OCI-LY3 (cell line): ENCODE results near the gene SASH1.
"Not testable (repeated sequence)": the region's sequence is repeated elsewhere in the genome, so short reads cannot be mapped to it uniquely, and the experiment has no call there.

Source experiments
- H2AFZ ChIP-seq: fragments of 200-600, 300-600 bp; shearing (Covaris generic); 2 replicates; pipeline ENCODE4 v1.6.0; 2014; ENCODE audit warnings: antibody characterized with exemption, low read depth, low read length
- H3K27ac ChIP-seq: fragments of 200-600, 300-600 bp; sonication (generic); 2 replicates; pipeline ENCODE4 v1.5.1; 2014; ENCODE audit warnings: mild to moderate bottlenecking, low read length, moderate library complexity, mixed read lengths
- H3K27me3 ChIP-seq: fragments of 200-600, 300-600 bp; sonication (generic); 2 replicates; pipeline ENCODE4 v1.6.1; 2014; ENCODE audit warnings: low read depth, low read length, mixed read lengths
- H3K36me3 ChIP-seq: fragments of 200-600, 300-600 bp; sonication (generic); replicated peaks from 2 replicates; pipeline ENCODE3; 2014; ENCODE audit warnings: low read depth, low read length, mixed read lengths
- H3K4me1 ChIP-seq: fragments of 300-600, 200-600 bp; sonication (generic); 2 replicates; pipeline ENCODE4 v1.6.1; 2014; ENCODE audit warnings: low read length, mixed read lengths
- H3K4me2 ChIP-seq: fragments of 200-600, 300-600 bp; sonication (generic); 2 replicates; pipeline ENCODE4 v1.6.1; 2014; ENCODE audit warnings: low read length, mixed read lengths
- H3K4me3 ChIP-seq: fragments of 300-600, 200-600 bp; sonication (generic); 2 replicates; pipeline ENCODE4 v1.5.1; 2014; ENCODE audit warnings: antibody characterized with exemption, mild to moderate bottlenecking, low read length, moderate library complexity
- H3K79me2 ChIP-seq: fragments of 300-600, 200-600 bp; shearing (Covaris generic); 2 replicates; pipeline ENCODE4 v1.6.1; 2014; ENCODE audit warnings: mild to moderate bottlenecking, low read length, mixed read lengths
- H3K9ac ChIP-seq: fragments of 300-600, 200-600 bp; shearing (Covaris generic); 2 replicates; pipeline ENCODE4 v1.6.0; 2014; ENCODE audit warnings: mild to moderate bottlenecking, low read length, moderate library complexity
- H3K9me3 ChIP-seq: fragments of 200-600, 300-600 bp; shearing (Covaris generic); 2 replicates; pipeline ENCODE4 v1.6.1; 2014; ENCODE audit warnings: low read length, mixed read lengths; ENCODE audit not compliant: insufficient read depth
- H4K20me1 ChIP-seq: fragments of 200-600, 300-600 bp; sonication (generic); 2 replicates; pipeline ENCODE4 v1.6.1; 2016; ENCODE audit warnings: low read length, mixed read lengths; ENCODE audit not compliant: insufficient read depth
- CTCF ChIP-seq: fragments of 200-600, 300-600 bp; sonication (generic); IDR thresholded peaks from 2 replicates; pipeline ENCODE4 v1.5.1; 2014; ENCODE audit warnings: antibody characterized with exemption, low read length, low read depth
- EZH2phosphoT487 ChIP-seq: fragments of 200-600 bp; shearing (Covaris generic); IDR thresholded peaks from 2 replicates; pipeline ENCODE4 v1.6.1; 2018; ENCODE audit warnings: antibody characterized with exemption, mixed run types, low read depth

SASH1 gene

GRCh38 chr6:148348335-148348734 lies 5.7 kb downstream of the SASH1 start:
- Histone ChIP-seq H3K9ac (no peak overlapping the region), H3K27me3 (0 out of 2 replicates have a peak, but pooled peaks cover 6% of the 10 kb centered on the region), H3K79me2 (no peaks in the 10 kb centered on the region), H3K27ac (no peak overlapping the region), H4K20me1 (no peaks in the 10 kb centered on the region), H3K9me3 (no peaks in the 10 kb centered on the region), H2AFZ (no peak overlapping the region), H3K4me3 (no peak overlapping the region), H3K4me1 (no peaks in the 10 kb centered on the region), H3K4me2 (no peak overlapping the region), H3K36me3 (no peaks in the 10 kb centered on the region)
- TF ChIP-seq EZH2phosphoT487: no peak
- TF ChIP-seq CTCF: no peak

- no peaks in the 10 kb centered on the region for H3K79me2 ChIP-seq
- H3K4me2 ChIP-seq: no peak overlapping the region
- no peak overlapping the region for H3K9ac ChIP-seq
- H3K9me3 ChIP-seq: no peaks in the 10 kb centered on the region
- H2AFZ ChIP-seq: no peak overlapping the region
- H4K20me1 ChIP-seq: no peaks in the 10 kb centered on the region
- no peaks in the 10 kb centered on the region for H3K4me1 ChIP-seq
- H3K36me3 ChIP-seq: no peaks in the 10 kb centered on the region
- TF ChIP-seq EZH2phosphoT487 (no peak), CTCF (no peak)
- H3K27me3 ChIP-seq: 0 out of 2 replicates have a peak, but pooled peaks cover 6% of the 10 kb centered on the region
- no peak overlapping the region for H3K4me3 ChIP-seq
- no peak overlapping the region for H3K27ac ChIP-seq
Measured at GRCh38 chr6:148348778-148349177, 6.1 kb downstream of the SASH1 start.

GRCh38 chr6:148349466-148349865 lies 6.8 kb downstream of the SASH1 start:
- Histone ChIP-seq H3K27ac (no peak overlapping the region), H4K20me1 (no peaks in the 10 kb centered on the region), H3K36me3 (no peaks in the 10 kb centered on the region), H2AFZ (no peak overlapping the region), H3K4me1 (no peaks in the 10 kb centered on the region), H3K9ac (no peak overlapping the region), H3K4me2 (no peak overlapping the region), H3K9me3 (no peaks in the 10 kb centered on the region), H3K79me2 (no peaks in the 10 kb centered on the region), H3K27me3 (0 out of 2 replicates have a peak, but pooled peaks cover 6% of the 10 kb centered on the region), H3K4me3 (no peak overlapping the region)
- TF ChIP-seq EZH2phosphoT487 (no peak), CTCF (no peak)

- H3K4me3 ChIP-seq: no peak overlapping the region
Measured at GRCh38 chr6:148351309-148351708, 8.7 kb downstream of the SASH1 start.

GRCh38 chr6:148352421-148352820 lies 9.8 kb downstream of the SASH1 start:
- H3K27me3 ChIP-seq, H3K4me3 ChIP-seq, H3K9ac ChIP-seq, H3K36me3 ChIP-seq, H2AFZ ChIP-seq, H3K4me2 ChIP-seq, H3K27ac ChIP-seq, H3K9me3 ChIP-seq, H3K4me1 ChIP-seq, H3K79me2 ChIP-seq, H4K20me1 ChIP-seq: not testable (repeated sequence)

More at GRCh38 chr6:148351309-148351708, 8.7 kb downstream of the SASH1 start:
- H2AFZ ChIP-seq: no peak overlapping the region
- no peak overlapping the region for H3K9ac ChIP-seq
- no peaks in the 10 kb centered on the region for H4K20me1 ChIP-seq
- H3K27ac ChIP-seq: no peak overlapping the region
- H3K27me3 ChIP-seq: 0 out of 2 replicates have a peak, but pooled peaks cover 6% of the 10 kb centered on the region
- no peaks in the 10 kb centered on the region for H3K4me1 ChIP-seq
- H3K79me2 ChIP-seq: no peaks in the 10 kb centered on the region
- no peak overlapping the region for H3K4me2 ChIP-seq
- no peaks in the 10 kb centered on the region for H3K9me3 ChIP-seq
- no peaks in the 10 kb centered on the region for H3K36me3 ChIP-seq
- TF ChIP-seq EZH2phosphoT487: no peak
- TF ChIP-seq CTCF: no peak
